Thoracic aorta (tissue), 2 donors: ENCODE measurements around the gene CDH15. TPM values are rescaled to one million over a fixed set of nuclear protein-coding genes. Genes with fewer than 3 reads are reported as not detected.

Experiments used
- ATAC-seq: fragments of 150-250 bp; one replicate; pipeline ENCODE4 v1.8.0; 2017; ENCODE audit warnings: low read depth; ENCODE audit not compliant: insufficient number of reproducible peaks, low FRiP score
- DNase-seq: peaks from one replicate; pipeline ENCODE4 v3.0.0-alpha.2; 2020; ENCODE audit warnings: low spot score
- H3K27ac ChIP-seq, 2 donors: fragments of 200-600 bp; sonication (generic); 1 replicate in 1 of 2; 2 replicates in 1 of 2; pipeline ENCODE4 v1.5.1; 2016; ENCODE audit warnings: mild to moderate bottlenecking in 2 of 2, moderate library complexity in 2 of 2
- H3K27me3 ChIP-seq: fragments of 200-600 bp; sonication (generic); replicated peaks from 2 replicates; pipeline ENCODE4 v1.6.0; 2016; ENCODE audit warnings: mild to moderate bottlenecking; ENCODE audit not compliant: insufficient read depth
- H3K36me3 ChIP-seq: fragments of 200-600 bp; sonication (generic); one replicate; pipeline ENCODE4 v1.5.1; 2016
- H3K4me1 ChIP-seq, 2 donors: fragments of 200-600 bp; sonication (generic); 1 replicate in 1 of 2; 2 replicates in 1 of 2; pipeline versions ENCODE4 v1.5.1 to v1.6.0; 2016; ENCODE audit warnings: low read depth in 2 of 2, mild to moderate bottlenecking in 1 of 2; ENCODE audit not compliant: control insufficient read depth in 1 of 2
- H3K4me3 ChIP-seq: fragments of 200-600 bp; sonication (generic); 2 replicates; pipeline ENCODE4 v1.5.1; 2016; ENCODE audit warnings: mild to moderate bottlenecking
- H3K9me3 ChIP-seq: fragments of 200-600 bp; sonication (generic); 2 replicates; pipeline ENCODE4 v1.5.1; 2016
- total RNA-seq, 2 donors: library from RNA; depleted of rRNA; stranded (reverse); fragments of >200 nt; gene quantifications; one replicate each; pipeline versions ENCODE4 v1.1.0 to v1.2.3, GENCODE V29; 2016
- TF ChIP-seq, protein P1 (sequence below): fragments of 200-600 bp; sonication (generic); IDR thresholded peaks from one replicate; pipeline ENCODE4 v1.5.1; 2019; ENCODE audit warnings: antibody characterized with exemption

CDH15 gene
- total RNA-seq, 2 donors from 2014 or later: 1.4 TPM; not detected in 1

DNA sequence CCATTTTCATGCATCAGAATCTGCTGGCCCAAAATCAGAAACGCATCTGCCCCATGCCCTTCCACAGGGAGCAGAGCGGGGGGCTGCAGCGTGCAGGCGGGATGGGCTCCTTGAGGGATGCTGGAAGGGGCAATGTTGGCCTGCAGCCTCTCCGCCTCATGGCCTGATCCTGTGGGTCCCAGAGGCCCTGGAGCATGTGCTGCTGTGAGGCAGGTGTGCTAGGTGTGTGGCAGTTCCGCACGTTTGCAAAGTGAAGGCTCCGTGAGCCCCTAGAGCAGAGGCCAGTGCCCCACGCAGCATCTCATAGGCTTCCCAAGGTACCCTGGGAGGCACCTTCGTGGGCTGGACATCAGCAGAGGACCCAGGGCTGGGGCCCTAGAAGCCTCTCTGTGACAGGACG is 36.4 kb upstream of the CDH15 start:
- no peak for ATAC-seq
- no peaks in the 10 kb centered on the region for H3K4me1 ChIP-seq
- no peak for DNase-seq

DNA sequence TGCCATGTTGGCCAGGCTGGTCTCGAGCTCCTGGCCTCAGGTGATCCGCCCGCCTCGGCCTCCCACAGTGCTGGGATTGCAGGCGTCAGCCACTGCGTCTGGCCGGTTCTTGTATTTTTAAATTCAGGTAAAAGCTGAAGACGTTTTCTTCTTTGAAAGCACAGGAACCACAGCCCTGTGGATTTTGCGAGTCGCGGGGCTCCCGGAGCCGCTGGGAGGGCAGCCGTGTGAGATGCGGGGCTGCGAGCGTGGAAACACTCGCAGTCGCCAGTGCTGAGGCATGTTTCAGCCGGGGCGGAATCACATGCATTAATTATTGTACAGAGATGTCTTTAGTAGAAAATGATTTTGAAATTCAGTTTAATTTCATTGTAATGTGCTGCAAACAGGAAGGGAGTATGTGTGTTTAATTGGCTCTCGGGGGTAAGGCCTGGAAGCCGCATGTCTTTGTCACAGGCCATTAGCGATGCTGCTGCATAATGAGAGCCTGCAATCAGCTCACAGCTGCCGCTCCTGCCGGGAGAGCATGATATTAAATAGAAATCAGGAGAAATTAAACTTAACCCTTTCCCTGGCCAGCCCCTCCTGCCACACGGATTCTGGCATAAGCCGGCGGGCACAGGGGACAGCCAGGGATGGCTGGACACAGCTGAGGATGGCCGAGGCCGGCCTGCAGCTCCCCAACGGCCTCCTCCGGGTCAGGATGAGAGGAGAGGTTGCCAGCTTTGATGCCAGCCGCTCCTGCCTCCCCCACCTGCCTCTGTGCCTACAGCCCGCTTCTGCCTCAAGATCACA is 35.4 kb upstream of the CDH15 start:
- DNase-seq (no peak), ATAC-seq (no peak)
- H3K27me3 ChIP-seq: no peaks in the 10 kb centered on the region
- TF ChIP-seq, protein P1, sequence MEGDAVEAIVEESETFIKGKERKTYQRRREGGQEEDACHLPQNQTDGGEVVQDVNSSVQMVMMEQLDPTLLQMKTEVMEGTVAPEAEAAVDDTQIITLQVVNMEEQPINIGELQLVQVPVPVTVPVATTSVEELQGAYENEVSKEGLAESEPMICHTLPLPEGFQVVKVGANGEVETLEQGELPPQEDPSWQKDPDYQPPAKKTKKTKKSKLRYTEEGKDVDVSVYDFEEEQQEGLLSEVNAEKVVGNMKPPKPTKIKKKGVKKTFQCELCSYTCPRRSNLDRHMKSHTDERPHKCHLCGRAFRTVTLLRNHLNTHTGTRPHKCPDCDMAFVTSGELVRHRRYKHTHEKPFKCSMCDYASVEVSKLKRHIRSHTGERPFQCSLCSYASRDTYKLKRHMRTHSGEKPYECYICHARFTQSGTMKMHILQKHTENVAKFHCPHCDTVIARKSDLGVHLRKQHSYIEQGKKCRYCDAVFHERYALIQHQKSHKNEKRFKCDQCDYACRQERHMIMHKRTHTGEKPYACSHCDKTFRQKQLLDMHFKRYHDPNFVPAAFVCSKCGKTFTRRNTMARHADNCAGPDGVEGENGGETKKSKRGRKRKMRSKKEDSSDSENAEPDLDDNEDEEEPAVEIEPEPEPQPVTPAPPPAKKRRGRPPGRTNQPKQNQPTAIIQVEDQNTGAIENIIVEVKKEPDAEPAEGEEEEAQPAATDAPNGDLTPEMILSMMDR: no peak
- H3K36me3 ChIP-seq: peaks cover 21% of the 10 kb centered on the region
- H3K4me3 ChIP-seq: no peak overlapping the region
- no peaks in the 10 kb centered on the region for H3K9me3 ChIP-seq
- H3K4me1 ChIP-seq: no peaks in the 10 kb centered on the region
- no peak overlapping the region for H3K27ac ChIP-seq

More for the DNA sequence above, 36.4 kb upstream of the CDH15 start:
- H3K36me3 ChIP-seq: peaks cover 21% of the 10 kb centered on the region
- H3K27me3 ChIP-seq: no peaks in the 10 kb centered on the region
- H3K4me3 ChIP-seq: no peak overlapping the region
- no peak overlapping the region for H3K27ac ChIP-seq
- no peaks in the 10 kb centered on the region for H3K9me3 ChIP-seq
- TF ChIP-seq, protein P1: no peak

GRCh38 chr16:89136931-89137330 is 34.6 kb upstream of the CDH15 start:
- DNase-seq: no peak
- Histone ChIP-seq H3K27me3 (no peaks in the 10 kb centered on the region), H3K4me3 (no peak overlapping the region), H3K4me1 (no peaks in the 10 kb centered on the region), H3K36me3 (peaks cover 19% of the 10 kb centered on the region), H3K9me3 (no peaks in the 10 kb centered on the region), H3K27ac (no peak overlapping the region)
- ATAC-seq: no peak
- TF ChIP-seq, protein P1: no peak

- H3K36me3 ChIP-seq: peaks cover 17% of the 10 kb centered on the region
- no peak for ATAC-seq
- no peak for DNase-seq
- TF ChIP-seq, protein P1: no peak
- H3K27me3 ChIP-seq: no peaks in the 10 kb centered on the region
- H3K4me1 ChIP-seq: no peaks in the 10 kb centered on the region
- no peaks in the 10 kb centered on the region for H3K9me3 ChIP-seq
- no peak overlapping the region for H3K27ac ChIP-seq
- H3K4me3 ChIP-seq: no peak overlapping the region
Observed at GRCh38 chr16:89137666-89138512, 33.7 kb upstream of the CDH15 start.

- no peaks in the 10 kb centered on the region for H3K9me3 ChIP-seq
- no peaks in the 10 kb centered on the region for H3K4me1 ChIP-seq
- ATAC-seq (no peak), DNase-seq (no peak)
- H3K36me3 ChIP-seq: peaks cover 17% of the 10 kb centered on the region
- no peak overlapping the region for H3K27ac ChIP-seq
- TF ChIP-seq, protein P1: no peak
- no peak overlapping the region for H3K4me3 ChIP-seq
- H3K27me3 ChIP-seq: no peaks in the 10 kb centered on the region
Observed at GRCh38 chr16:89138513-89138795, 33.1 kb upstream of the CDH15 start.
